Right hindlimb (tissue), 1 donor: ENCODE data around the gene NYNRIN.
"Not testable (repeated sequence)": the region's sequence is repeated elsewhere in the genome, so short reads cannot be mapped to it uniquely, and the experiment has no call there.

ENCODE experiments used
- DNase-seq: peaks from one replicate; pipeline ENCODE4 v3.0.0-alpha.2; 2018

Gene NYNRIN

DNA sequence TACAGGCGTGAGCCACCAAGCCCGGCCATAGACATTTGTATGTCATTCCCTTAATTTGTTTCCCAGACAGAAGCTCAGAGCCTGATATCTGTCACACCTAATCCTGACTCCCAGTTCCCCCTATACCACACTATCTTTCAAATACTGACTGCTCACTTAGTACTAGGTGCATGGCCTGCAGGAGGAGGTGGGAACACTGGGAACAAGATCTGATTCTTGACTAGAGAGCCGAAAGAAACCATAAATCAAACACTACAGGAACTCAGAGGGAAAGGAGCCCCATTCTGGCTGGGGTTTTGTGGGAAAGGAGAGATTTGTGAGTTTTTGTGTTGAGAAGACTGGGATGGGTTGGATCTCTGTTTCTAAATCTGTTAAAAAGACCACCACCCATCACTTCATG, 35.9 kb downstream of the NYNRIN start:
- no peak for DNase-seq

DNA sequence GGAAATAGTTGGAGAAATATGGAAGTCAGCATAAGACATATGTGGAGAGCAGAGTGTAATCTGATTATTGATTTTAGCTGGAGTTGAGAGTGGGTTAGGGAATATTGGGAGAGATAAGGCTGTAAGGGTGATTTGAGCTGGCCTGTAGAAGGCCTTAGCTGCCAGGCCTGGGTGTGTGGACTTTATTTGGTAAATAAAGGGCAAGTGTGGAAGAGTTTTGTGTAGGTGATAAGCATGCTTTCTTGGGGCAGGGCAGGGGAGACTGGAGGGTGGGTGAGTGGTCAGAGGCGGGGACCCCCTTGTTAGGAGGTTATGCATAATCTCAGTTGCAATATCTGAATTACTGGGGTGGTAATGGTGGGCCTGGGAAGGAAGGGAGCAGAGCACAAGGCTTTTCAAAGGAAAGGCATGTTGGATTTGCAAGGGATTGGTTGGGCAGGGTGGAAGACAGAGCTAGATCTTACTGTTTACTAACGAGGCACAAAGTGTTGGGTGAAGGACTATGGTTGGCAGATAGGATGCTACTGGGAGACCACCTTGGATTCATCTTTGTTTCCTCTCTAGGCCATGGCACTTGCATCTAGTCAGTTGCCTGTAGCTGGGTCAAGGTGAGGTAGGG, 36.5 kb downstream of the NYNRIN start:
- DNase-seq: no peak

DNA sequence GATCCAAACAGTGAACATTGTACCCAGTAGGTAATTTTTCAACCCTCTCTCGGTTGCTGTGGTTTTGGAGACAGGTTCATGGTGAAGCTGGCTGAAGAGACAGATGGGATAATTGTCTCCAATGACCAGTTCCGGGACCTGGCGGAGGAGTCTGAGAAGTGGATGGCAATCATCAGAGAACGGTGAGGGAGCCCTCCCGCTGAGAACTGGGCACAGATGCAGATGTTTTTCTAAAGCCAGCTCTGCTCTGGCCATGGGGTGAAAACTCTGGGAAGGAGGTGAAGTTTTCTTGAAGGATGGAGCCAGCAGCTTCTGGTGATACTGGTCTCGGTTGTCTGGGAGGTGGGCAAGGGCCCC, 37.2 kb downstream of the NYNRIN start:
- DNase-seq: no peak

DNA sequence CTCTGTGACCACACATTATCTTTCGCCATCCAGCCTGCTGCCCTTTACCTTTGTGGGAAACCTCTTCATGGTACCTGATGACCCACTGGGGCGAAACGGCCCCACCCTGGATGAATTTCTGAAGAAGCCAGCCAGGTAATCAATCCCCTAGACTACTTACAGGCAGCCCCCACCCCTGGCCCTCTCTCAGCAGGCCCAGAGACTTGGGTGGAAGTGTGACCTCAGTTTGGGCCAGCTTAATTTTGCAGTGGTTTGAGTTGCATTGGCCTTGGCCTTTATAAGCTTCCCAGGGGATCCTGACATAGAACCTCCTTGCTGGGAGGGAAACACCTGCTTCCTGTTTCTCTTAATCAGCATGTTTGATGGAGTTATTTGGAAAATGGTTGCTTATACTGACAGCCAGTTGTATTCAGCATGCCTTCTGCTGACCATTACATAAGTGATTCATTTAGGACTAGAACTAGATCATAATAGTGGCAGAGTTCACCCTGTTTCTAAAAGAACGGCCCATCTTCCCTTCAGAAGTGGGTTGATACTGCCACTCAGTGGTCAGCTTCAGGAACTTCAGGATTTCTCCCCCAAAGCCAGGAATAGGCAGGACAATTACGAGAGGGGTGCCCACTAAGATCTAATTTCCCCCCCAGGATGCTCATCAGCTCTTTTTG, 37.7 kb downstream of the NYNRIN start:
- peak; percentile 66 for DNase-seq

DNA sequence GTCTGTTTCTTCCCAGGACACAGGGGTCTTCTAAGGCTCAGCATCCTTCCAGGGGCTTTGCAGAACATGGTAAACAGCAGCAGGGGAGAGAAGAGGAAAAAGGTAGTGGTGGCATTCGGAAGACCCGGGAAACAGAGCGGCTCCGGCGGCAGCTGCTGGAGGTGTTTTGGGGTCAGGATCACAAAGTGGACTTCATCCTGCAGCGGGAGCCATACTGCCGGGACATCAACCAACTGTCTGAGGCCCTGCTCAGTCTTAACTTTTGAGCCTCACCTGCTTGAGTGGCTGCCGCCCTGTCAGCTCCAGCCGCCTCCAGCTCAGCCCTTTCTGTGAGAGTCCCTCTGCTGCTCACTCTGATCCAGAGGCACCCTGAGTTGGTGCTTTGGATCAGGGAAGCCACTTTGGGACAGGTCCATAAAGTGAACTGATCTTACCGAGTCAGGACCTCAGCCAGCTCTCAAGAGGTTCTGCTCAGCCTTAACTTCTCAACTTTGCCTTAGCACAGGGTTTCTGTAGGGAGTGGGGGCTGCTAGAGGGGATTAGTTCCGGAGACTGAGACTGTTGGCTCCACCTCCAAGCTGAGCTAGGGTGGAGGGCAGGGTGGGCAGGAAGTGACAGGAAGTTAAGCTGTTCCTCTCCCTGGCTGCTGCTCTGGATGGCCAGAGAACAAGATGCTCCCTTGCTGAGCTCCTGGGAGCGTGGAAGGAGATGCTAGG, 38.4 kb downstream of the NYNRIN start:
- no peak for DNase-seq

DNA sequence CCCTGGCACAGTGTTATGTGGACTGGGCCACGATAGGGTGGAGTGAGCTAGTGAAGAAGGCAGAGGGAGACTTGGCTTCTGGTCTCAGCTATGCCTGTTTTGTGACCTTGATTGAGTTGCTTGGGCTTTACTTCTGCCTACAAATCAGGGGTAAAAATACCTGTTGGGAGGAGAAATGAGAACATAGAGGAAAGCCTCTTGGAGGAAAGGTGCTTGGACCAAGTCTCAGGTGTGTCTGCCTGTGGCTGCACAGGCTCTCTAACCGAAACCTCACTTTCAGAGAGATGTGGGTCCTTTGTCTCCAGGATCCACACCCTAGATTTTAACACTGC, 38.9 kb downstream of the NYNRIN start:
- DNase-seq: no peak

DNA sequence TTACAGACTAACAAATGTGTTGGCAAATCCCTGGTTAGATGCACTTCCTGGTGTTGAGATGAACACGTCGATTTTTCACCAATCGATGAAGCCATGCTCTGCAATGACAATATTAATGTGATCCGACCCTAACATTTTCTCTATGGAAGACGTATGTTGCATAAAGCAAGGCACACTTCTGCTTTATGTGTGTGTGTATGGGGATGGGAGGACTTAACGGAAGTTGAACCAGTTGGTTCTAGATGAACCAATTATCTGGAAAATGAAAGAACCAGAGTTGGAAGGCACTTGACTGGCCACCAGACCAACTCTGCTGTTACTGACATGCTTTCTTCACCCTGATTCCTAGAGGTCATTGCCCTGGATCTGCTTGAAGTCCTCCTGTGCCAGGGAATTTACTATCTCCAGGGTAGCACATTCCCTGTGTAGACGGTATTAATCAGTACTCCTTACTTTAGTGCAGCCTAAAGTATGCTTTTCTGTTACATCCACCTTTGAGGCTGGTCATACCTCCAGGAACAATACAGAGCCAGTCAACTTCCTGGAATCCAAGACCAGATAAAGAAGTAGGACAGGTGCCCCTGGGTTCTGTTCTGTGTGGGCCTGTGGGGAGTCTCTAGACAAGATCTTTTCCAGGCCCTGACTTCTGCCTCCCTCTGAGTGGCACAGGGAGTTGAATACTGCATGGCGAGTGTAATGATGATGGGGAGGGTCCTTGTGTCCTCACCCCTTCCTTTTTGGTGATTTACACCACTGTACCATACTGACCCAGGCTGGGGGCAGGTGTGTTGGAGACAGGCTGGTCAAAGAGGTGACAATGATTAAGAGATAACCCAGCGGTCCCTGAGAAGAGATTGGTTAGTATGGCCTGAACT, 39.7 kb downstream of the NYNRIN start:
- DNase-seq: no peak

DNA sequence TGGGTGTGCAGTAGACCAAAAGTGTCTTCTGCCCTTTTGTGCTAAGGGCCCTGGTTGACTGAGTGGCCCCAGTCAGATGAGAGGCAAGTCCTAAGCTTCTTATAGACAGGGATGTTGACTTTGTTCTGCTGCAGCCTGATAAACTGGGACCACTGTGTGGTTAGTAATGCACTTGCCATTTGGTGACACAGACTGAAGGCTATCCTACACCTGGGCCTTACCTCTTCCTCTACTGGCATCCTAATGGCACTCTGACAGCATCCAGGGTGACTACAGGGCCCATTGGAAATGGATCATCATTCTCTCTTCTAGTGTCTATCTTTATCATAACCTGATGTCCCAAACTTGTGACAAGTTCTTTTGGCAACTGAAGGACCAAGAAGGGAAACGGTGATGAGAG, 40.5 kb downstream of the NYNRIN start:
- DNase-seq: no peak

DNA sequence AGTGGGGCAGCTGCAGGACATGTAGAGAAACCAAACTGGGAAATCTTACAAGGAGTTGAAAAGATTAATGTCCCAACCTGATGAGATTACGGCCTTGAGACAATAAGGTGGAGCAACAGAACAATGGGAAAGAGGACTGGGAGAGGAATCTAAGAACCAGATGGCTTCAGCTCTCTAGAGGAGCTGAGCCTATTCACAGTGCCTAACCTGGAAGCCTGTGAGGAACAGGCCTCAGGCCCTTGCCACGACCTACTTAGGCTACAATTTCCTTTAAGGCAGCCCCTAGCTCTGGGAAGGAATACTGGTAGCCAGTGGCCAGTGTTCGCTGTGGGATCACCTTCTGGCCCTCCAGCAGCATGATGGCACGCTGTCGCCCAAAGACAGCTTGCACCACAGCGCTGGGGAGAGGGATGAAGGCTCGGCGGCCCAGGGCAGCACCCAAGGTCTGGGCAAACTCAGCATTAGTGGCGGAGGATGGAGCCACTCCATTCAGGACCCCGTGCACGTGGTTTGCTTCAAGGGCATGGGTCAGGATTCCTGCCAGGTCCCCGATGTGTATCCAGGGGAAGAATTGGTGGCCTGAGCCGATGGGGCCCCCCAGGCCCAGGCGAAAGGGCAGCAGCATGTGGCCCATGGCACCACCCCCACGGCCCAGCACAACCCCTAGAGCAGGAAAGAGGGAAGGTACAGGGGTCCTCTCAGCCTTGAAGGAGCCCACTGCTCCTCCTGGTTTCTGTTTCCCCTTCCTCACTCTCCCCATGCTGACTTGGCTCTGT, 41.2 kb downstream of the NYNRIN start:
- no peak for DNase-seq

DNA sequence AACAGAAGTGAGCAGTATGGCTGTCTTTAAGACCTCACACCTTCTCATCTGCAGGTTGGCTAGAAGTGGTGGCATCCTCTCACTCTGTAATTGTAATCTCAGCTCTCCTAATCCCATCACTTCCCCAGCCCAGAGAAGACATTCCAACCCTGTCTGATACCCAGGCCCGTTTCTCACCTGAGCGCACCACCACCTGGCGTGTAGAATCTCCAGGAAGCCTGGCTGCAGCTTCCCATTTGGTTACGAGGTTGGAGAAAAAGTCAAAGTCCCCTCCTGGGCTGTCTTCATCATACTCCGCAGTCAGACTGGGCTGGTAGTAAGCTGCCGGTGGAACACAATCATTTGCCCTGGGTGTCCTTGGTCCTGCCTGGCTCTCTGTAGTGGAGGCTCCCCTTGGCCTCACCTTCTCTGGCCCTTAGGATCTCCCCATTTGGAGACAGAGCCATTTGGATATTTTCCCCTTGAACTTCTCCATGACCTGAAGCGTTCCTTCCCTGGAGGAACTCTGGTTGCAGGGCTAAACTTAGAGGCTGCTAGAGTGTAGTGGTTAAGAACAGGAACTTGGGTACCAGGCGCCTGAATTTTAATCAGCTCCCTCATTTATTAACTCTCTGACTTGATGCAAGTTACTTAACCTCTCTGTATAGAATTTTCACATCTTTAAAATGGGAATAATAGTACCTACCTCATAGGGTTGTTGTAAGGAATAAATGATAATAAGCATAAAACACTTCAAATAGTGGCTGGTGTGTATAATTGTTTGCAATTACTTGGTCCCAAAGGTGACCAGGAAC, 42.0 kb downstream of the NYNRIN start:
- no peak for DNase-seq

DNA sequence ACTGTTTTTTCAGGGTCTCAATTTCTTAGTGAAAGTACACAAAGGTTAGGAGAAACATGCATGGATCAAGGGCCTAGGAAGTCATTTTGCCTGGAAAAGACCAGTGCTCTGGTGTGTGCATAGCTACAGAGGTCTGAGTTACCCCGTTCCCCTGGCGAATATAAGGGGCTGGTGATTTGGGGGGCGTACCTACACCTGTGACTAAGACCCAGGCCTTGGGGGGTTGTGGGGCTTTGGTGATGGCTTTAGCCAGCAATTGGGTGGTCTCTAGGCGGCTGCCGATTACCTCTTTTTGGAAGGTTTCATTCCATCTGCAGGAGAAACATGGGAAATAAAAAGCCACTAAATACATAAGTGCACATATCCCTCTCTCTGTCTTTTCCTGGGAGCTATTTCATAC, 42.7 kb downstream of the NYNRIN start:
- DNase-seq: no peak

DNA sequence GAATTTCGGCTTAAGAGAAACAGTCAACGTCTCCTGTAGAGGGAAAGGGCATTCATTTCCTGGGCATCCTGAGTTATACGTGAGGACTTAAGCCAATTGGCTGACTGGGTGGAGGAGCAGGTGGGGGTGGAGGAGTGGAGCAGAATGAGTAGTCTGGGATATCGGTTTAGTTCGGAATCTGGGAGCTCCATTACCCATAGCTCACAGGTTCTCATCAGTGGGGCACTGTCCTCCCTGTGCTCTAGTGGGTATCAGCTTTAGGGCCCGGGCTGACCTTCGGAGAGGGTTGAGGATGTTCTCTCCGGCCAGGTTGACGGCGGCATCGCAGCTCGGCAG, 43.1 kb downstream of the NYNRIN start:
- no peak for DNase-seq

DNA sequence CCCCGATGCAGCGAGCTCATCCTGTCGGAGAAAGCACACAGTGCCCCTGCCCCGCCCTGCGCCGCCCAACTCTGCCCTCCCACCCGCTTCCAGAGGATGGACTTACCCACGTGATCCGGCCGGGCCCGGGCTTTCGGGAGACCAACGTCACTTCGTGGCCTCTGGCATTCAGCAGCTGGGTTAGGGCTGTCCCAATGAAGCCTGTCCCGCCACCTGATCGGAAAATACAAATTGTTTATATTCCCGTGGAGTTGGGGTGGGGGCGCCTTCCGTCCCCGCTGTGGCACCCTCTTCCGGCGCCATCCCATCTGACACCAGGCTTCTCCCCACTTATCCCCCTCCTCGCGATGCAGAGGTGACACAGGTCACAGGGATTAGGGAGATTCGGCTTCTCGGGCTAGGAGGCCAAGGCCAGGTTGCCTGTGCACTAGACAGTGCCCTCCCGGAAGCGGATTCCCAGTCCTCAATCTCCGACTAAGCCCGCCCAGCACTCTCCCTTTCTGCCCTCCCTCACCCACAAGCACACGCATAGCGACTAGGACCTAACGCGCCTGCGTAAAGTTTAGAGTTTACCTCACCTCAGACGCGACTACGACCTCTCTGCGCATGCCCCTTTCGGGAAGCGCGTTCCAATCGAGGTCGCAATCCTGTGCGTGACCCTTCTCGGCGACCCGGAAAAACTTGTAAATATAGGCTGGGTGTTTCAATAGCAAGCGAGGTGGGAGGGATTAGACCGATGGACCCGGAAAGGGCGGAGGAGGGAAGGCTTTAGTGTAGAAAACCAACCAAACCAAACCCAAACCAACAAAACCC, 43.6 kb downstream of the NYNRIN start, which contains the start of gene SDR39U1:
Gene SDR39U1 (minus strand): TSS at position 537 of the 813 bp plus-strand sequence. CDS start 7 bp downstream, at position 530.
- DNase-seq: peak; percentile 99

DNA sequence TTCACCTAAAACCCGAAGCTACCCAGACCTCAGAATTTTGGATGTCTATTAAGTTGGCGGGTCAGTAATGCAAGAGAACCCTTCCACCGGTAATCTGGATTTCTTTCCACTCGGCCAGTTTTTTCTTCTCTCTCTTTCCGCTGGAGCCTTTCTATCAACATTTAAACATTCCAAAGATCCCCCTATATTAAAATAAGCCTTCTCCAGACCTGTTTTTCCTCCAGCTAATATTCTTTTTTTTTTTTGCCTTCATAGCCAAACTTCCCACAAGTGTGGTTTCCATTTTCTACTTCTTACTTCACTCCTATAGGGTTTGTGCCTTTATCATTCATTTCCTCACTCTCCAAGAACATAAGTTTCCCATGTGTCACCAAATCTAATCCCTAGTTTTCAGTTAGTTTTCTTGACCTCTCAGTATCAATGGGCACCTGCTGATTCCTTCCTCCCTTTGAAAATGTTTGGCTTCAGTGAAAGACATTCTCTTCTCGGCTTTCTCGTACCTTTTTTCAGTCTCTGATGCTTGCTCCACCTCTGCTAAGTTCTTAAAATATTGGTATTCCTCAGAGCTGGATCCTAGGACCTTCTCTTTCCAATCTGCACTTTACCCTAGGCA, 44.4 kb downstream of the NYNRIN start:
- no peak for DNase-seq

DNA sequence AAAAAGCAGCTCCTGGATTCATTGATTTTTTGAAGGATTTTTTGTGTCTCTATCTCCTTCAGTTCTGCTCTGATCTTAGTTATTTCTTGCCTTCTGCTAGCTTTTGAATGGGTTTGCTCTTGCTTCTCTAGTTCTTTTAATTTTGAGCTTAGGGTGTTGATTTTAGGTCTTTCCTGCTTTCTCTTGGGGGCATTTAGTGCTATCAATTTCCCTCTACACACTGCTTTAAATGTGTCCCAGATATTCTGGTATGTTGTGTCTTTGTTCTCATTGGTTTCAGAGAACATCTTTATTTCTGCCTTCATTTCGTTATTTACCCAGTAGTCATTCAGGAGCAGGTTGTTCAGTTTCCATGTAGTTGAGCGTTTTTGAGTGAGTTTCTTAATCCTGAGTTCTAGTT, 52.0 kb downstream of the NYNRIN start:
- not testable (repeated sequence) for DNase-seq

DNA sequence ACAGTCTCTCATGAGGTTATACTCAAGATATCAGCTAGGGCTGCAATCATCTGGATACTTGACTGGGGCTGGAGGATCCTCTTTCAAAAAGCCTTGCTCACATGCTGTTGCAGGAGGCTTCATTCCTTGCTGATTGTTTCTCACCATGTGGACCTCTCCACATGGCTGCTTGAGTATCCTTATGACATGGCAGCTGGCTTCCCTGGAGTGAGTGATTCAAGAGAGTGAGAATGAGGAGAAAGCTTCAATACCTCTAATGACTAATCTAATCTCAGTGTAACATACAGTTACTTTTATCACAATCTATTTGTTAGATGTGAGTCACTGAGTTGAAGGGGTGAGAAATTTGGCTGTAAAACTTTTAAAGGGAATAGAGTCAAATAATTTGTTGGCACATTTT, 58.2 kb downstream of the NYNRIN start:
- no peak for DNase-seq

DNA sequence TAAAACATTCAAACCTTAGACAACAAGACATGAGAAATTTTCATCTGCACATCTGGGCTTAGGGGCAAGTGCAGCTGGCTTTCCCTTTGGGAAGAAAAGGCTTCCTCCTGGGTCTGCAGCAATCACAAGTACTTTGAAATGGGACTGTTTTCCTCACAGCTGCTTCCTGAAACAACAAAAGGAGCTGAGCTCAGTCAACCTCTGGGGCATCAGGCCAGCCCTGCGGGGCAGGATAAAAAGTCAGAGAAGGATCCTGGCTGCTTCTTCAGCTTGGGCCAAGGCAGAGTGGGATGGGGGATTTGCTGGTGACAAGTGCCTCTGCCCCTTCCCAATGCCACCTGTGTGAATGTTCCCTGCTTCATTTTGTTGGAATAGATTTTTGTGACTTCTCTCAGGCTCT, 59.9 kb downstream of the NYNRIN start:
- DNase-seq: no peak

DNA sequence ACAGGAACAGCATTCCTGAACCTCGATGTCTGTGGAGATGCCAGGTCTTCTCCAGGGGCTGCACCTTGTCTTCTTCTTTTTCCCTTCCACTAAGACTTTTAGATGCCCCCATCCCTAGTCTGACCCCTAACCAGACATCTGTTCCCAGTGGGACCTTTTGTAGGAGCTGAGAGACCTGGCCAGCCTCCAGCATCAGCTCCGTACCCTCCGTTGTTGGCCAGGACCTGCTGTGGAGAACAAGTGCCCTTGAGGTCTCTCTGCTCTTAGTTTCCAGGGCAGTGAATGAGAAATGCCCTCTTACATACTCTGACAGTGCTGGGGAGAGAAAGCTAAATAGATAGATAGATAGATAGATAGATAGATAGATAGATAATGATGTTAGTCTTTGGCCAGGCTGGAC, 60.5 kb downstream of the NYNRIN start:
- no peak for DNase-seq

DNA sequence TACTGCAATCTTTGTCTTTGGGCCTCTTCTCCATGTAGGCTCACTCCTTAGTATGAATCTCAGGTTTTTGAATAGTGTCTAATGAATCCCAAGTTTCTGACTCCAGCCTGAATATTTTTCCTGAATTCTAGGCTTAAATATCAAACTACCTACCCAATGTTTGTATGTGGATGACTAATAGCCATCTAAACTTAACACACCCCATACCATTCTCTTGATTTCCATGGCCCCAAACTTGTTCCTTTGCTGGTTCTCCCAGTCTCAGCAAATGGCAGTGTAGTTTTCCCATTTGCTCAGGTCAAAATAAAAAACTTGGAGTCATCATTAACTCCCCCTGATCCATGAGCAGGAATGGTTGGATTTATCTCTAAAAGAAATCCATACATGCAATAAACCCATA, 62.5 kb downstream of the NYNRIN start:
- no peak for DNase-seq
